H9 (cell line): Measurements from ENCODE around the gene ISCA1. TPM values are rescaled to one million over a fixed set of nuclear protein-coding genes. Genes with fewer than 3 reads are reported as not detected.

Experiments
- DNase-seq: peaks from one replicate; pipeline ENCODE4 v3.0.0-alpha.2; 2017
- H2AFZ ChIP-seq: one replicate; pipeline ENCODE4 v1.6.1; 2013; ENCODE audit warnings: mild to moderate bottlenecking, low read length, control low read depth, moderate library complexity
- H2AK5ac ChIP-seq: 2 replicates; pipeline ENCODE4 v1.6.1; 2013; ENCODE audit warnings: low read length, control low read depth, mixed read lengths; ENCODE audit not compliant: insufficient read length
- H2BK120ac ChIP-seq: one replicate; pipeline ENCODE4 v1.6.1; 2013; ENCODE audit warnings: low read depth, mild to moderate bottlenecking, low read length, control low read depth, inconsistent platforms; ENCODE audit not compliant: poor library complexity, severe bottlenecking
- H2BK12ac ChIP-seq: 2 replicates; pipeline ENCODE4 v1.6.1; 2013; ENCODE audit warnings: low read length, control low read depth, mixed read lengths, low read depth; ENCODE audit not compliant: insufficient read length
- H2BK15ac ChIP-seq: 2 replicates; pipeline ENCODE4 v1.6.1; 2013; ENCODE audit warnings: low read depth, low read length, control low read depth
- H2BK20ac ChIP-seq: one replicate; pipeline ENCODE4 v1.6.1; 2013; ENCODE audit warnings: low read depth, mild to moderate bottlenecking, low read length, control low read depth, inconsistent platforms; ENCODE audit not compliant: poor library complexity, severe bottlenecking
- H2BK5ac ChIP-seq: 2 replicates; pipeline ENCODE4 v1.6.1; 2013; ENCODE audit warnings: low read length, control low read depth, mixed read lengths; ENCODE audit not compliant: insufficient read length
- H3K14ac ChIP-seq: 2 replicates; pipeline ENCODE4 v1.6.1; 2013; ENCODE audit warnings: low read length, control low read depth; ENCODE audit not compliant: insufficient read depth
- H3K18ac ChIP-seq: 2 replicates; pipeline ENCODE4 v1.6.1; 2013; ENCODE audit warnings: low read depth, mild to moderate bottlenecking, mixed read lengths, low read length, control low read depth; ENCODE audit not compliant: insufficient read length
- H3K23ac ChIP-seq: 2 replicates; pipeline ENCODE4 v1.6.1; 2013; ENCODE audit warnings: low read length, control low read depth, mixed read lengths, low read depth; ENCODE audit not compliant: insufficient read length
- H3K23me2 ChIP-seq: 2 replicates; pipeline ENCODE4 v1.6.1; 2013; ENCODE audit warnings: low read depth, mild to moderate bottlenecking, mixed read lengths, low read length, control low read depth; ENCODE audit not compliant: insufficient read length, poor library complexity, severe bottlenecking
- H3K27ac ChIP-seq: 2 replicates; pipeline ENCODE4 v1.5.1; 2013; ENCODE audit warnings: low read length, control low read depth, mixed read lengths, low read depth; ENCODE audit not compliant: insufficient read length
- H3K27me3 ChIP-seq: 2 replicates; pipeline ENCODE4 v1.6.1; 2013; ENCODE audit warnings: low read length, control low read depth, inconsistent platforms; ENCODE audit not compliant: insufficient read depth
- H3K4ac ChIP-seq: 2 replicates; pipeline ENCODE4 v1.6.1; 2013; ENCODE audit warnings: low read depth, mild to moderate bottlenecking, control low read depth, inconsistent platforms, low read length, moderate library complexity
- H3K4me1 ChIP-seq: 2 replicates; pipeline ENCODE4 v1.6.1; 2013; ENCODE audit warnings: low read length, control low read depth, inconsistent platforms; ENCODE audit not compliant: insufficient read depth
- H3K4me2 ChIP-seq: 2 replicates; pipeline ENCODE4 v1.6.1; 2013; ENCODE audit warnings: low read length, control low read depth, mixed read lengths; ENCODE audit not compliant: insufficient read length, insufficient read depth
- H3K56ac ChIP-seq: 2 replicates; pipeline ENCODE4 v1.6.1; 2013; ENCODE audit warnings: low read depth, mild to moderate bottlenecking, mixed read lengths, low read length, control low read depth; ENCODE audit not compliant: insufficient read length
- H3K79me1 ChIP-seq: 2 replicates; pipeline ENCODE4 v1.6.1; 2013; ENCODE audit warnings: low read depth, mild to moderate bottlenecking, moderate library complexity, low read length, control low read depth, inconsistent platforms; ENCODE audit not compliant: insufficient read depth, poor library complexity, severe bottlenecking
- H3K79me2 ChIP-seq: 2 replicates; pipeline ENCODE4 v1.6.1; 2013; ENCODE audit warnings: low read length, control low read depth, inconsistent platforms; ENCODE audit not compliant: insufficient read depth
- H3K9ac ChIP-seq: 2 replicates; pipeline ENCODE4 v1.6.1; 2013; ENCODE audit warnings: low read length, control low read depth, mixed read lengths; ENCODE audit not compliant: insufficient read length; ENCODE audit errors: extremely low read depth
- H3K9me3 ChIP-seq: one replicate; pipeline ENCODE4 v1.6.1; 2013; ENCODE audit warnings: low read depth, low read length, inconsistent platforms; ENCODE audit not compliant: control insufficient read depth
- H3T11ph ChIP-seq: one replicate; pipeline ENCODE4 v1.6.1; 2013; ENCODE audit warnings: mild to moderate bottlenecking, low read length, control low read depth, inconsistent platforms
- H4K20me1 ChIP-seq: one replicate; pipeline ENCODE4 v1.6.1; 2013; ENCODE audit not compliant: control insufficient read depth, insufficient read length, insufficient read depth
- H4K5ac ChIP-seq: 2 replicates; pipeline ENCODE4 v1.6.1; 2013; ENCODE audit warnings: low read depth, mild to moderate bottlenecking, mixed read lengths, low read length, control low read depth; ENCODE audit not compliant: insufficient read length
- H4K8ac ChIP-seq: replicated peaks from 2 replicates; pipeline ENCODE4 v1.6.1; 2013; ENCODE audit warnings: low read length, control low read depth, mixed read lengths, low read depth; ENCODE audit not compliant: insufficient read length
- H4K91ac ChIP-seq: 2 replicates; pipeline ENCODE4 v1.6.1; 2013; ENCODE audit warnings: low read depth, mild to moderate bottlenecking, moderate library complexity, mixed read lengths, low read length, control low read depth; ENCODE audit not compliant: insufficient read length
- H3K27ac Mint-ChIP-seq, 3 experiments: 2 replicates in 2 of 3; 3 replicates in 1 of 3; pipeline ENCODE4 v1.8.0; 2020 to 2021; ENCODE audit warnings: mixed read lengths in 3 of 3, mild to moderate bottlenecking in 1 of 3, moderate library complexity in 1 of 3
- H3K27me3 Mint-ChIP-seq: 2 replicates; pipeline ENCODE4 v1.8.0; 2021; ENCODE audit warnings: low read depth, mild to moderate bottlenecking, moderate library complexity, mixed read lengths
- H3K36me3 Mint-ChIP-seq, 3 experiments: 2 replicates in 2 of 3; 3 replicates in 1 of 3; pipeline ENCODE4 v1.8.0; 2020 to 2021; ENCODE audit warnings: low read depth in 3 of 3, mixed read lengths in 3 of 3; ENCODE audit not compliant: insufficient read depth in 1 of 3
- H3K4me1 Mint-ChIP-seq, 2 experiments: 2 replicates each; pipeline ENCODE4 v1.8.0; 2020; ENCODE audit warnings: mixed read lengths in 2 of 2
- H3K4me3 Mint-ChIP-seq, 2 experiments: 2 replicates in 1 of 2; 3 replicates in 1 of 2; pipeline ENCODE4 v1.8.0; 2020 to 2021; ENCODE audit warnings: mild to moderate bottlenecking in 2 of 2, mixed read lengths in 2 of 2, moderate library complexity in 1 of 2
- H3K9me3 Mint-ChIP-seq, 2 experiments: 2 replicates in 1 of 2; 3 replicates in 1 of 2; pipeline ENCODE4 v1.8.0; 2020; ENCODE audit warnings: mild to moderate bottlenecking in 2 of 2, mixed read lengths in 2 of 2, moderate library complexity in 1 of 2
- CTCF ChIP-seq: fragments of 200-600 bp; sonication (generic); conservative IDR thresholded peaks from 3 replicates; pipeline ENCODE4 v1.8.0; 2021; ENCODE audit warnings: antibody characterized with exemption, mild to moderate bottlenecking
- WGBS: extraction: QIAGEN DNeasy Blood & Tissue Kit; methylation state at CpG from one replicate; pipeline ENCODE4 v1.1.7; 2013; ENCODE audit warnings: missing lambda C conversion rate, low lambda C conversion rate, mixed read lengths; ENCODE audit not compliant: insufficient read length; ENCODE audit errors: extremely low coverage; 5-methylcytosine and 5-hydroxymethylcytosine counted together
- total RNA-seq: library from RNA; stranded (reverse); gene quantifications from 2 replicates; pipeline ENCODE4 v1.2.1, GENCODE V29; 2021

ISCA1 gene
- total RNA-seq, 1 experiment from 2014 or later, result 33.3 TPM

- Mint-ChIP-seq H3K4me3 (no peak overlapping the region), H3K27me3 (no peaks in the 10 kb centered on the region), H3K9me3 (no peaks in the 10 kb centered on the region), H3K36me3 (no peaks in the 10 kb centered on the region), H3K4me1 (peaks cover 7% of the 10 kb centered on the region in 2 experiments; a peak in 3 of 4 replicates), H3K27ac (peak overlapping the region in 1 of 3 experiments; percentile 27; a peak in 2 of 7 replicates)
- Histone ChIP-seq H3K23ac (no peak overlapping the region), H3K4me1 (no peaks in the 10 kb centered on the region), H3K79me1 (no peaks in the 10 kb centered on the region), H2BK15ac (no peak overlapping the region), H3K23me2 (no peaks in the 10 kb centered on the region), H3K27ac (no peak overlapping the region), H3K14ac (no peak overlapping the region), H4K91ac (no peak overlapping the region), H3K79me2 (no peaks in the 10 kb centered on the region), H2BK5ac (no peak overlapping the region), H2AK5ac (no peak overlapping the region), H4K8ac (no peak overlapping the region), H2BK12ac (no peak overlapping the region), H3K27me3 (no peaks in the 10 kb centered on the region), H4K20me1 (no peaks in the 10 kb centered on the region), H3K56ac (no peak overlapping the region), H3K18ac (peak overlapping the region; percentile 30), H2AFZ (no peak overlapping the region), H3K9me3 (no peaks in the 10 kb centered on the region), H3T11ph (no peak overlapping the region), H2BK20ac (no peak overlapping the region), H3K9ac (no peak overlapping the region), H3K4me2 (no peak overlapping the region), H3K4ac (no peak overlapping the region), H2BK120ac (no peak overlapping the region), H4K5ac (no peak overlapping the region)
- WGBS, result no CpG with 5 or more reads among the region's 2 CpGs
- DNase-seq, result no peak
- TF ChIP-seq CTCF, result no peak
Observed at GRCh38 chr9:86242071-86242470, 40.3 kb downstream of the ISCA1 start.
